ENCODE measurements around the gene ZSCAN20. TPM values are rescaled to one million over a fixed set of nuclear protein-coding genes. Genes with fewer than 3 reads are reported as not detected.

The ZSCAN20 gene
- total RNA-seq, 1 experiment from 2014 or later = 3.9 TPM

DNA sequence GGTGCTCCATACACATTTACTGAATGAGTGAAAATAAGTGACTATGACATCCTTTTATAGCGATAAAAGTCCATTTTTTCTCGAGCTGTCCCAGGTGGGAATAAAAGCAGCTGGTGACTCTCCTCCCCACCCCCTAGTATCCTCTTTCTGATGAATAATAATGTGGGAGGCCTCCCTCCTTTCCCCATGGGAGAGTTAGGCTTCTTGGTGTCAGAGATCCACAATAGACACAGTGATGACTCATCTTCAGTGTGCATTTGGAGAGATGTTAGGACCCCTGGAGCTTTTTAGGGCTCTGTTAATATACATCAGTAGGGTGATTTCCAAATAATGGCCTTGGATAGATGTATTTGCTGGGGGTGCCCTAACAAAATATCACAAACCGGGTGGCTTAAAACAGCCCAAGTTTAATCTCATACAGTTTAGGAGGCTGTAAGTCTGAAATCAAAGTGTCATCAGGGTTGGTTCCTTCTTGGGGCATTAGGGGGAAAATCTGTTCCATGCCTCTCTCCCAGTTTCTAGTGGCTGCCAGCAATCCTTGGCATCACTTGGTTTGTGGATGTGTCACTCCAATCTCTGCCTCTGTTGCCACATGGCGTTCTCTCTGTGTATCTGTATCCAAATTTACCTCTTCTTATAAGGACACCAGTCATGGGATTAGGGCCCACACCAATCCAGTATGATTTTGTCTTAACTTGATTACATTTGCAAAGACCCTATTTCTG, 37.2 kb upstream of the ZSCAN20 start:
- no CpG with 5 or more reads among the region's 4 CpGs for WGBS (ENCODE audit: extremely low coverage, insufficient read length, low lambda C conversion rate)
- H4K20me1 ChIP-seq (ENCODE audit: control insufficient read depth, insufficient read depth, insufficient read length) = no peaks in the 10 kb centered on the region
- no peak overlapping the region for H3K56ac ChIP-seq (ENCODE audit: insufficient read length, low read depth, low read length)
- no peaks in the 10 kb centered on the region for H3K36me3 Mint-ChIP-seq (ENCODE audit: insufficient read depth in 1 of 3, low read depth in 3 of 3)
- H3K4me1 ChIP-seq (ENCODE audit: insufficient read depth, low read length) = peaks cover 2% of the 10 kb centered on the region
- peaks cover 2% of the 10 kb centered on the region for H3K23me2 ChIP-seq (ENCODE audit: insufficient read length, low read depth, low read length, poor library complexity, severe bottlenecking)
- H2BK12ac ChIP-seq (ENCODE audit: insufficient read length, low read depth, low read length) = no peak overlapping the region
- no peak overlapping the region for H2BK15ac ChIP-seq (ENCODE audit: low read depth, low read length)
- H3K79me2 ChIP-seq (ENCODE audit: insufficient read depth, low read length) = no peaks in the 10 kb centered on the region
- no peak overlapping the region for H4K5ac ChIP-seq (ENCODE audit: insufficient read length, low read depth, low read length)
- no peak overlapping the region for H4K8ac ChIP-seq (replicated peaks; ENCODE audit: insufficient read length, low read depth, low read length)
- no peak overlapping the region for H3T11ph ChIP-seq (ENCODE audit: low read length)
- H3K4me3 Mint-ChIP-seq = no peak overlapping the region
- no peak overlapping the region for H2BK20ac ChIP-seq (ENCODE audit: low read depth, low read length, poor library complexity, severe bottlenecking)
- H3K18ac ChIP-seq (ENCODE audit: insufficient read length, low read depth, low read length) = no peak overlapping the region
- no peak overlapping the region for H2AK5ac ChIP-seq (ENCODE audit: insufficient read length, low read length)
- H2BK5ac ChIP-seq (ENCODE audit: insufficient read length, low read length) = no peak overlapping the region
- H3K27ac Mint-ChIP-seq = no peak overlapping the region; a peak in 1 of 7 replicates
- no peaks in the 10 kb centered on the region; the same call in 1 of the 2 replicates for H3K27me3 ChIP-seq (ENCODE audit: insufficient read depth, low read length)
- TF ChIP-seq, protein P1, sequence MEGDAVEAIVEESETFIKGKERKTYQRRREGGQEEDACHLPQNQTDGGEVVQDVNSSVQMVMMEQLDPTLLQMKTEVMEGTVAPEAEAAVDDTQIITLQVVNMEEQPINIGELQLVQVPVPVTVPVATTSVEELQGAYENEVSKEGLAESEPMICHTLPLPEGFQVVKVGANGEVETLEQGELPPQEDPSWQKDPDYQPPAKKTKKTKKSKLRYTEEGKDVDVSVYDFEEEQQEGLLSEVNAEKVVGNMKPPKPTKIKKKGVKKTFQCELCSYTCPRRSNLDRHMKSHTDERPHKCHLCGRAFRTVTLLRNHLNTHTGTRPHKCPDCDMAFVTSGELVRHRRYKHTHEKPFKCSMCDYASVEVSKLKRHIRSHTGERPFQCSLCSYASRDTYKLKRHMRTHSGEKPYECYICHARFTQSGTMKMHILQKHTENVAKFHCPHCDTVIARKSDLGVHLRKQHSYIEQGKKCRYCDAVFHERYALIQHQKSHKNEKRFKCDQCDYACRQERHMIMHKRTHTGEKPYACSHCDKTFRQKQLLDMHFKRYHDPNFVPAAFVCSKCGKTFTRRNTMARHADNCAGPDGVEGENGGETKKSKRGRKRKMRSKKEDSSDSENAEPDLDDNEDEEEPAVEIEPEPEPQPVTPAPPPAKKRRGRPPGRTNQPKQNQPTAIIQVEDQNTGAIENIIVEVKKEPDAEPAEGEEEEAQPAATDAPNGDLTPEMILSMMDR (conservative IDR thresholded peaks at IDR 0.05) = no peak
- H3K4me1 Mint-ChIP-seq = peaks cover 12 to 22% of the 10 kb centered on the region in 2 experiments
- no peak overlapping the region for H3K4me2 ChIP-seq (ENCODE audit: insufficient read depth, insufficient read length, low read length)
- H3K23ac ChIP-seq (ENCODE audit: insufficient read length, low read depth, low read length) = no peak overlapping the region
- no peak overlapping the region for H2BK120ac ChIP-seq (ENCODE audit: low read depth, low read length, poor library complexity, severe bottlenecking)
- no peaks in the 10 kb centered on the region for H3K79me1 ChIP-seq (ENCODE audit: insufficient read depth, low read depth, low read length, poor library complexity, severe bottlenecking)
- no peak overlapping the region for H3K27ac ChIP-seq (ENCODE audit: insufficient read length, low read depth, low read length)
- no peak overlapping the region for H3K4ac ChIP-seq (ENCODE audit: low read depth, low read length)
- no peak overlapping the region for H2AFZ ChIP-seq (ENCODE audit: low read length)
- no peak overlapping the region for H4K91ac ChIP-seq (ENCODE audit: insufficient read length, low read depth, low read length)
- H3K9me3 ChIP-seq (ENCODE audit: control insufficient read depth, low read depth, low read length) = no peaks in the 10 kb centered on the region
- H3K27me3 Mint-ChIP-seq (ENCODE audit: low read depth) = peaks cover 21% of the 10 kb centered on the region
- H3K14ac ChIP-seq (ENCODE audit: insufficient read depth, low read length) = no peak overlapping the region
- H3K9me3 Mint-ChIP-seq = no peaks in the 10 kb centered on the region
- H3K9ac ChIP-seq (ENCODE audit: extremely low read depth, insufficient read length, low read length) = no peak overlapping the region
- no peak for DNase-seq
